HUDEP-2 (cell line): ENCODE measurements around the gene PSMC3IP.
"Not testable (repeated sequence)": the region's sequence is repeated elsewhere in the genome, so short reads cannot be mapped to it uniquely, and the experiment has no call there.

Experiments
- DNase-seq, 76 experiments: peaks; one replicate each; lab custom pipeline; 2025; ENCODE audit not compliant: unreplicated experiment in 76 of 76; lab: John Stamatoyannopoulos, UW

PSMC3IP gene

DNA sequence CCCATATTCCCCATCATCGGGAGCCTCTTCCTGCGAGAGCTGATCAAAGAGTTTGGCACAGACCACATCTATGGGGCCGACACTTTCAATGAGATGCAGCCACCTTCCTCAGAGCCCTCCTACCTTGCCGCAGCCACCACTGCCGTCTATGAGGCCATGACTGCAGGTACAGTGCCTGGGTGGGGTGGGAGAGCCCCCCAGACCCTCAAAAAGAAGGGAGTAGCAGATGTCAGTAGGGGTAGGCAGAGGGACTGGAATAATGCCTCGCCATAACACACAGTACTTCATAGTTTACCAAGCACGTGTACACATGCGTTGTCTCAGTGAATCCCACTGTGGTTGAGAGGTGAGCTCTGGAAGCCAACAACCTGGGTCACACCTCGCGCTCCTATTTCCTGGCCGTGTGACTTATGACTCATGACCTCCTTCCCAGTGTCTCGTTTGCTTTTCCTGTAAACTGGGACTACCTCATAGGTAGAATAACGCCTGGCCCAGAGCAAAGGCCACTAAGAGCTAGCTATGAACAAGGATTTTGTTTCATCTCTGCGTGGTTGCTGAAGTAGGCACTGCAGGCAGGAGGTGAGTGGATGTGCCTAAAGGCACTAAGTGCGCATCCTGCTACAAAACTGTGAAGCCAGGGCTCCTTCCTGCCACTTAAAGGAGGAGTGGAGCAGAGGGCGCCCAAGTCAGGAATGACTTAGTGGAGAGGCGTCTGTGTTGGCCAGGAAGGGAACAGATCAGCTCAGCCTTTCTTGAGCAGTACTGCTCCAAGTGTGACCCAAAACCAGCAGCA lies 36.3 kb downstream of the PSMC3IP start:
- DNase-seq, result no peak

- DNase-seq, result not testable (repeated sequence)
These were observed 37.0 kb downstream of the PSMC3IP start for GRCh38 chr17:42540558-42540957.

- DNase-seq, result no peak
These were observed 39.0 kb downstream of the PSMC3IP start for GRCh38 chr17:42538482-42538881.

DNA sequence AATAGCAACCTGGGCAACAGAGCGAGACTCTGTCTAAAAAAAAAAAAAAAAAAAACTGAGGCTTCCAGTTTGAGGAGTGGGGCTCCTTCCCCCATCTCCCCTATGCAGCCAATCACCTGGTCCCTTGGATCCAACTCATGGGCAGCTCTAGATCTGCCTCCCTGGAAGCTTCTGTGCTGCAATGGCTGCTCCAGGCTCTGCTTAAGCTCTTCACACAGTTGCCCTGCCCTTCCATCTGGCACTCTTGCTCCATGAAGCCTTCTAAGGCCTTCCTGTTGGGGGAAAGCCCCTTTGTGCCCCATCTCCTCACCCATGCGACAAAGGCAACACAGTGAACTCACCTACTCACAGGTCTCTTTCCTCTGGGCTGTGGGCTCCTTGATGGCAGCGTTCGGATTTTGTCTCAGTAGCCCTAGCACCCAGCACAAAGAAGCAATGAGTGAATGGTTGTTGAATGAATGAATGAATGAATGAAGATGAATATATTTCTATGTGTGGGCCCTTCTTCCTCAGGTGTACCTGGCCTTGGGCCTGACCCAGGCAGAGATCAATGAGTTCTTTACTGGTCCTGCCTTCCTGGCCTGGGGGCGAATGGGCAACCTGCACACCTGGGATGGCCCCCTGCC lies 39.6 kb downstream of the PSMC3IP start:
- no peak for DNase-seq

DNA sequence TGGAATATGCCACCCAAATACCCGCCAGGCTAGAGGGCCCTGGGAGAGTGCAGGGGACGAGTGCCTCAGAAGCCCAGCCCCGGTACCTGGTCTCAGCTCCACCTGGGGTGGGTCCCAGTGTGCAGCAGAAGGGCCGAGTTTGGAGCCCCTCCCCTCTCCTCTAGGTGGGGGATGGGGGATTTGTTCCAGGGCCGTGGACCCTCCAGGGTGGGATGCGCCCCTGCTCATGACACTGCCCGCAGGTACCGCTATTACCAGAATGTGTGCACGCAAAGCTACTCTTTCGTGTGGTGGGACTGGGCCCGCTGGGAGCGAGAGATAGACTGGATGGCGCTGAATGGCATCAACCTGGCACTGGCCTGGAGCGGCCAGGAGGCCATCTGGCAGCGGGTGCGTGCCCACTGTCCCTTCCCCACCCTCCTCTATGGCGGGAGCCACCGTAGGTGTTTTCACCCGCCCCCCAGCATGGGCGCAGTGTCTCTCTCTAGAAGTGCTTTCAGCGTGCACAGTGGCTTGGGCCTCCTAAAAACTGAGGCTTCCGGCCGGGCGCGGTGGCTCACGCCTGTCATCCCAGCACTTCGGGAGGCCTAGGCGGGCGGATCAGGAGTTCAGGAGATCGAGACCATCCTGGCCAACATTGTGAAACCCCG lies 40.2 kb downstream of the PSMC3IP start:
- no peak for DNase-seq

DNA sequence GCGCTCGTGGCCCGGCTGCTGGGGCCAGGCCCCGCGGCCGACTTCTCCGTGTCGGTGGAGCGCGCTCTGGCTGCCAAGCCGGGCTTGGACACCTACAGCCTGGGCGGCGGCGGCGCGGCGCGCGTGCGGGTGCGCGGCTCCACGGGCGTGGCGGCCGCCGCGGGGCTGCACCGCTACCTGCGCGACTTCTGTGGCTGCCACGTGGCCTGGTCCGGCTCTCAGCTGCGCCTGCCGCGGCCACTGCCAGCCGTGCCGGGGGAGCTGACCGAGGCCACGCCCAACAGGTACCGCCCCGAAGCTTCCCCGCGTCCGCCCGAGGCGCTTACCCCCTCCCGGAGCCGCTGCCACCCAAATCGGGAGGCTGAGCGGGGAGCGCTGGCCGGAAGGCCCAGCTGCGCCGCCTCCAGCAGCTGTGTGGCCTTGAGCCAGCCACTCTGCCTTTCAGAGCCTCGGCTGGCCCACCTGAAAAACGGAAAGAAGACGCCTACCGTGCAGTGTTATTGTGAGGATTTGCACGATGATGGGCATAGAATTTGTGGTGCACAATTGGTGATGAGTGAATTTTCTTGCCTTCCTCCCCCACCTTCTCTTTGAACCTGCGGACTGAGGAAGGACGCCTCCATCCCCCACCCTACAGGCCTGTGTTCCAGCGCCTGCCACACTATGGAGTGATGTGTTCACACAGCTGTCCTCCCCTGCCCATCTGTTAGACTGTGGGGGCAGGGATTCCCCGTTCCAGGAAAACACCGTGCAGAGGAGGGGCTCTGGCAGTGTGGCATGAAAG lies 41.0 kb downstream of the PSMC3IP start:
- peak in 73 of 76 experiments; percentile 34 to 91 (median 77) for DNase-seq

- DNase-seq, result peak in 74 of 76 experiments; percentile 58 to 97 (median 91)
These were observed 41.5 kb downstream of the PSMC3IP start, which contains the start of gene NAGLU for GRCh38 chr17:42536048-42536371. Gene NAGLU, plus strand, starts transcription at chr17:42536241. Its CDS starts 32 bp downstream, at chr17:42536273.

- DNase-seq, result peak in 1 of 76 experiments; percentile 6
These were observed 42.1 kb downstream of the PSMC3IP start for GRCh38 chr17:42535155-42536047.

GRCh38 chr17:42531455-42532354 lies 45.8 kb downstream of the PSMC3IP start:
- DNase-seq, result peak in 64 of 76 experiments; percentile 5 to 67 (median 44)

DNA sequence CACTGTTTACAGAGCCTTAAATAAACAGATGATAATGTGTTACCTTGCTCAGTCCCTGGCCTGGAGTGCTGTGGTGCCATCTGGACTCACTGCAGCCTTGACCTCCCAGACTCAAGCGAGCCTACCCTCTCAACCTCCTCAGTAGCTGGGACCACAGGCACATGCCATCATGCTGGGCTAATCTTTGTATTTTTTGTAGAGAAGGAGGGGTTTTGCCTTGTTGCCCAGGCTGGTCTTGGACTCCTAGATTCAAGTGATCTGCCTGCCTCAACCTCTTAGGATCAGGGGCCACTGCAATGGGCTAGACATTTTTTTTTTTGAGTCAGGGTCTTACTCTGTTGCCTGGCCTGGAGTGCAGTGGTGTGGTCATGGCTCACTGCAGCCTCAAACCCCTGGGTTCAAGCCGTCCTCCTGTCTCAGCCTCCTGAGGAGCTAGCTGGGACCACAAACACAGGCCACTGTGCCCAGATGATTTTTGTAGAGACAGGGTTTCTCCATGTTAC lies 46.5 kb downstream of the PSMC3IP start:
- no peak for DNase-seq

- no peak for DNase-seq
These were observed 48.5 kb downstream of the PSMC3IP start for GRCh38 chr17:42529061-42529460.

DNA sequence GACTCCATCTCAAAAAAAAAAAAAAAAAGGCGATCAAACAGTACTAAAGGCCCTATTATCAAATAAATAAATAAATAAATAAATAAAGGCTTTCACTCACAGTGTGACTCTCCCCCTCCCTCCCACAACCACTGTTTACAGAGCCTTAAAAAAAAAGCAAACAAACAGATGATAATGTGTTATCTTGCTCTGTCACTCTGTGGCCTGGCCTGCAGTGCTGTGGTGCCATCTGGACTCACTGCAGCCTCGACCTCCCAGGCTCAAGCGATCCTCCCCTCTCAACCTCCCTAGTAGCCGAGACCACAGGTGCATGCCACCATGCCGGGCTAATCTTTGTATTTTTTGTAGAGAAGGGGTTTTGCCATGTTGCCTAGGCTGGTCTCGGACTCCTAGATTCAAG lies 49.6 kb downstream of the PSMC3IP start:
- DNase-seq, result peak in 7 of 76 experiments; percentile 5 to 30 (median 11)

GRCh38 chr17:42526031-42526444 lies 51.5 kb downstream of the PSMC3IP start:
- DNase-seq, result peak in 1 of 76 experiments; percentile 16

- no peak for DNase-seq
These were observed 52.3 kb downstream of the PSMC3IP start for GRCh38 chr17:42525221-42525620.

- no peak for DNase-seq
These were observed 54.7 kb downstream of the PSMC3IP start for GRCh38 chr17:42522798-42523278.
